Memory B cell (primary cell): ENCODE data around the gene ATXN10.
"Not testable (repeated sequence)": the region's sequence is repeated elsewhere in the genome, so short reads cannot be mapped to it uniquely, and the experiment has no call there.

ENCODE experiments used
- ATAC-seq: fragments of 150-1000 bp; cut with Tn5 transposase; 2 replicates; pipeline ENCODE4 v1.10.0; 2021; ENCODE audit warnings: low read depth, mild to moderate bottlenecking, moderate library complexity
- DNase-seq, 2 donors: peaks; one replicate each; pipeline ENCODE4 v3.0.0; 2022; ENCODE audit warnings: low spot score in 2 of 2
- H3K27ac Mint-ChIP-seq: one replicate; pipeline ENCODE4 v1.8.0; 2022; ENCODE audit warnings: mild to moderate bottlenecking, moderate library complexity, mixed read lengths
- H3K27me3 Mint-ChIP-seq: one replicate; pipeline ENCODE4 v1.8.0; 2022; ENCODE audit warnings: mixed read lengths
- H3K36me3 Mint-ChIP-seq: one replicate; pipeline ENCODE4 v1.8.0; 2022; ENCODE audit warnings: mild to moderate bottlenecking, mixed read lengths
- H3K4me1 Mint-ChIP-seq: one replicate; pipeline ENCODE4 v1.8.0; 2022; ENCODE audit warnings: mixed read lengths
- H3K4me3 Mint-ChIP-seq: one replicate; pipeline ENCODE4 v1.8.0; 2022; ENCODE audit warnings: mild to moderate bottlenecking, moderate library complexity, mixed read lengths
- H3K9me3 Mint-ChIP-seq: one replicate; pipeline ENCODE4 v1.8.0; 2022; ENCODE audit warnings: mixed read lengths

The ATXN10 gene

GRCh38 chr22:45793892-45794291, 122.3 kb downstream of the ATXN10 start:
- H3K27ac Mint-ChIP-seq: no peak overlapping the region
- ATAC-seq: no peak
- H3K9me3 Mint-ChIP-seq: peaks cover 14% of the 10 kb centered on the region
- peaks cover 56% of the 10 kb centered on the region for H3K36me3 Mint-ChIP-seq
- no peak for DNase-seq
- H3K4me3 Mint-ChIP-seq: no peak overlapping the region
- H3K27me3 Mint-ChIP-seq: no peaks in the 10 kb centered on the region
- H3K4me1 Mint-ChIP-seq: no peaks in the 10 kb centered on the region

- not testable (repeated sequence) for DNase-seq, ATAC-seq, H3K27ac Mint-ChIP-seq, H3K27me3 Mint-ChIP-seq, H3K4me3 Mint-ChIP-seq, H3K4me1 Mint-ChIP-seq
- peaks cover 50% of the 10 kb centered on the region for H3K36me3 Mint-ChIP-seq
- H3K9me3 Mint-ChIP-seq: peaks cover 14% of the 10 kb centered on the region
These were observed 124.4 kb downstream of the ATXN10 start for GRCh38 chr22:45796009-45796408.

- no peaks in the 10 kb centered on the region for H3K27me3 Mint-ChIP-seq
- ATAC-seq (no peak), DNase-seq (no peak)
- H3K27ac Mint-ChIP-seq: no peak overlapping the region
- peaks cover 38% of the 10 kb centered on the region for H3K36me3 Mint-ChIP-seq
- peaks cover 11% of the 10 kb centered on the region for H3K9me3 Mint-ChIP-seq
- H3K4me1 Mint-ChIP-seq: no peaks in the 10 kb centered on the region
- no peak overlapping the region for H3K4me3 Mint-ChIP-seq
These were observed 127.7 kb downstream of the ATXN10 start for GRCh38 chr22:45799291-45799690.

GRCh38 chr22:45802054-45802453, 130.4 kb downstream of the ATXN10 start:
- Mint-ChIP-seq H3K27ac (no peak overlapping the region), H3K4me1 (no peaks in the 10 kb centered on the region), H3K27me3 (no peaks in the 10 kb centered on the region), H3K36me3 (peaks cover 24% of the 10 kb centered on the region), H3K9me3 (no peaks in the 10 kb centered on the region), H3K4me3 (no peak overlapping the region)
- ATAC-seq (no peak), DNase-seq (no peak)

GRCh38 chr22:45804319-45804985, 132.8 kb downstream of the ATXN10 start:
- no peaks in the 10 kb centered on the region for H3K9me3 Mint-ChIP-seq
- DNase-seq: no peak
- no peak for ATAC-seq
- H3K27ac Mint-ChIP-seq: no peak overlapping the region
- H3K27me3 Mint-ChIP-seq: no peaks in the 10 kb centered on the region
- peaks cover 25% of the 10 kb centered on the region for H3K36me3 Mint-ChIP-seq
- no peaks in the 10 kb centered on the region for H3K4me1 Mint-ChIP-seq
- no peak overlapping the region for H3K4me3 Mint-ChIP-seq

- no peaks in the 10 kb centered on the region for H3K9me3 Mint-ChIP-seq
- no peak overlapping the region for H3K4me3 Mint-ChIP-seq
- H3K4me1 Mint-ChIP-seq: no peaks in the 10 kb centered on the region
- ATAC-seq (no peak), DNase-seq (no peak)
- H3K36me3 Mint-ChIP-seq: peaks cover 25% of the 10 kb centered on the region
- no peaks in the 10 kb centered on the region for H3K27me3 Mint-ChIP-seq
- H3K27ac Mint-ChIP-seq: no peak overlapping the region
These were observed 133.3 kb downstream of the ATXN10 start for GRCh38 chr22:45804986-45805325.

- H3K27me3 Mint-ChIP-seq: no peaks in the 10 kb centered on the region
- H3K4me3 Mint-ChIP-seq: no peak overlapping the region
- H3K9me3 Mint-ChIP-seq: no peaks in the 10 kb centered on the region
- no peak overlapping the region for H3K27ac Mint-ChIP-seq
- no peak for ATAC-seq
- no peak for DNase-seq
- peaks cover 29% of the 10 kb centered on the region for H3K36me3 Mint-ChIP-seq
- no peaks in the 10 kb centered on the region for H3K4me1 Mint-ChIP-seq
These were observed 133.8 kb downstream of the ATXN10 start for GRCh38 chr22:45805413-45805812.

- no peaks in the 10 kb centered on the region for H3K9me3 Mint-ChIP-seq
- ATAC-seq (no peak), DNase-seq (no peak)
- no peaks in the 10 kb centered on the region for H3K4me1 Mint-ChIP-seq
- no peak overlapping the region for H3K27ac Mint-ChIP-seq
- peaks cover 37% of the 10 kb centered on the region for H3K36me3 Mint-ChIP-seq
- no peaks in the 10 kb centered on the region for H3K27me3 Mint-ChIP-seq
- H3K4me3 Mint-ChIP-seq: no peak overlapping the region
These were observed 135.7 kb downstream of the ATXN10 start for GRCh38 chr22:45807156-45807915.

GRCh38 chr22:45812910-45813309, 141.3 kb downstream of the ATXN10 start:
- Mint-ChIP-seq H3K36me3 (peaks cover 36% of the 10 kb centered on the region), H3K4me3 (no peak overlapping the region), H3K27me3 (no peaks in the 10 kb centered on the region), H3K9me3 (no peaks in the 10 kb centered on the region), H3K4me1 (no peaks in the 10 kb centered on the region), H3K27ac (no peak overlapping the region)
- ATAC-seq (no peak), DNase-seq (no peak)

GRCh38 chr22:45814198-45814597, 142.6 kb downstream of the ATXN10 start:
- Mint-ChIP-seq H3K4me3 (no peak overlapping the region), H3K27me3 (no peaks in the 10 kb centered on the region), H3K4me1 (no peaks in the 10 kb centered on the region), H3K36me3 (peaks cover 33% of the 10 kb centered on the region), H3K9me3 (no peaks in the 10 kb centered on the region), H3K27ac (no peak overlapping the region)
- ATAC-seq (no peak), DNase-seq (no peak)

GRCh38 chr22:45816776-45817175, 145.1 kb downstream of the ATXN10 start:
- Mint-ChIP-seq H3K4me3 (no peak overlapping the region), H3K4me1 (no peaks in the 10 kb centered on the region), H3K27me3 (no peaks in the 10 kb centered on the region), H3K9me3 (no peaks in the 10 kb centered on the region), H3K27ac (no peak overlapping the region), H3K36me3 (peaks cover 31% of the 10 kb centered on the region)
- ATAC-seq (no peak), DNase-seq (no peak)

- H3K4me1 Mint-ChIP-seq: no peaks in the 10 kb centered on the region
- no peaks in the 10 kb centered on the region for H3K9me3 Mint-ChIP-seq
- H3K27ac Mint-ChIP-seq: no peak overlapping the region
- DNase-seq (no peak), ATAC-seq (no peak)
- H3K36me3 Mint-ChIP-seq: peaks cover 27% of the 10 kb centered on the region
- no peak overlapping the region for H3K4me3 Mint-ChIP-seq
- no peaks in the 10 kb centered on the region for H3K27me3 Mint-ChIP-seq
These were observed 146.2 kb downstream of the ATXN10 start for GRCh38 chr22:45817745-45818423.

- Mint-ChIP-seq H3K36me3 (peaks cover 25% of the 10 kb centered on the region), H3K27me3 (no peaks in the 10 kb centered on the region), H3K9me3 (no peaks in the 10 kb centered on the region), H3K4me3 (no peak overlapping the region), H3K4me1 (no peaks in the 10 kb centered on the region), H3K27ac (no peak overlapping the region)
- DNase-seq (no peak), ATAC-seq (no peak)
These were observed 146.9 kb downstream of the ATXN10 start for GRCh38 chr22:45818424-45819085.

GRCh38 chr22:45819305-45819704, 147.7 kb downstream of the ATXN10 start:
- Mint-ChIP-seq H3K4me3 (no peak overlapping the region), H3K9me3 (no peaks in the 10 kb centered on the region), H3K27me3 (no peaks in the 10 kb centered on the region), H3K27ac (no peak overlapping the region), H3K36me3 (peaks cover 24% of the 10 kb centered on the region), H3K4me1 (no peaks in the 10 kb centered on the region)
- no peak for ATAC-seq
- no peak for DNase-seq
